ENCODE results near the gene ERBB4. TPM values are rescaled to one million over a fixed set of nuclear protein-coding genes. Genes with fewer than 3 reads are reported as not detected.

The ERBB4 gene
- total and polyA plus RNA-seq, 2 of the 8 experiments (the other 6 are each of a cell fraction or from before 2014, with no cell fraction given), result 0.34 to 1.3 TPM

DNA sequence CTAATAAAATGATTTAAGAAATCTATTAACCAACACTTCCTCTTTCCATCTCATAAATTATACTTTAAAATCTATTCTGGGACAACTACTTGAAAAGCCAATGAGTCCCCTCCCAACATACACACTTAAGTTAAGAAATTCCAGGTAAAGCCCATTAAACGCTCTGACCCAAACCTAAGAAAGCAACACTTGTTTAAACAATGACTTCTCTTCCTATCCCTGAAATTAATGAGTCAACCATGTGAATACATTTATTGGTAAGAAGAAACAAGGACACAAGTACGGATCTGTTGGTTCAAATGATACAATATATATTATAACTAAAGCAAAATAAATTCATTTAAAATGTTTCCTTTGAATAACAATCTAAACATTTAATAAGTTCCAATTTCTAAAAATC, 279.4 kb downstream of the ERBB4 start:
- Histone ChIP-seq H3K79me2 (ENCODE audit: control insufficient read depth in 1 of 2, insufficient read depth in 2 of 2, low read length in 2 of 2) (no peaks in the 10 kb centered on the region), H3K4me1 (replicated peaks in 1 of 4; ENCODE audit: control insufficient read depth in 3 of 4, insufficient read depth in 4 of 4, low read length in 3 of 4) (no peaks in the 10 kb centered on the region), H2AK5ac (ENCODE audit: low read depth, low read length) (no peak overlapping the region), H3K23me2 (ENCODE audit: low read depth, low read length) (no peaks in the 10 kb centered on the region), H3K4me3 (ENCODE audit: extremely low read depth in 1 of 4, insufficient read depth in 2 of 4, low read depth in 3 of 4, low read length in 4 of 4) (no peak overlapping the region), H3K79me1 (ENCODE audit: low read depth, low read length) (no peaks in the 10 kb centered on the region), H3K27ac (ENCODE audit: low read depth, low read length) (no peak overlapping the region), H4K5ac (ENCODE audit: insufficient read length, low read depth, low read length) (no peak overlapping the region), H3K4ac (replicated peaks; ENCODE audit: insufficient read length, low read depth, low read length) (no peak overlapping the region), H2BK5ac (ENCODE audit: low read depth, low read length) (no peak overlapping the region), H4K20me1 (replicated peaks in 1 of 2; ENCODE audit: control insufficient read depth in 1 of 2, insufficient read depth in 2 of 2, low read length in 2 of 2) (no peaks in the 10 kb centered on the region), H3K56ac (replicated peaks; ENCODE audit: insufficient read length, low read depth, low read length) (no peak overlapping the region), H3K23ac (ENCODE audit: insufficient read length) (no peak overlapping the region), H2BK12ac (ENCODE audit: low read depth, low read length) (no peak overlapping the region), H3K9me3 (ENCODE audit: insufficient read depth in 2 of 2, low read depth in 1 of 2, low read length in 1 of 2) (no peaks in the 10 kb centered on the region), H2AFZ (ENCODE audit: low read length) (no peak overlapping the region), H2BK120ac (replicated peaks; ENCODE audit: low read depth, low read length) (no peak overlapping the region), H4K8ac (ENCODE audit: extremely low read depth, insufficient read depth, low read length) (no peak overlapping the region), H3K14ac (ENCODE audit: insufficient read length) (no peak overlapping the region), H3K18ac (ENCODE audit: extremely low read depth, low read length) (no peak overlapping the region), H3K36me3 (ENCODE audit: control insufficient read depth in 2 of 4, insufficient read depth in 4 of 4, low read length in 3 of 4) (no peaks in the 10 kb centered on the region), H2BK15ac (ENCODE audit: low read length) (no peak overlapping the region), H3K9ac (replicated peaks in 1 of 4; ENCODE audit: extremely low read depth in 1 of 4, low read depth in 3 of 4, low read length in 3 of 4) (no peak overlapping the region), H3K27me3 (replicated peaks in 1 of 4; ENCODE audit: control insufficient read depth in 3 of 4, extremely low read depth in 1 of 4, insufficient read depth in 3 of 4, low read length in 3 of 4) (no peaks in the 10 kb centered on the region), H4K91ac (replicated peaks; ENCODE audit: insufficient read length, low read length) (no peak overlapping the region), H3K4me2 (ENCODE audit: insufficient read depth in 1 of 2, low read depth in 2 of 2, low read length in 2 of 2) (no peak overlapping the region), H2BK20ac (ENCODE audit: low read length) (no peak overlapping the region)
- ChIA-PET CTCF (ENCODE audit: partially characterized antibody) (interaction anchor here (0.7 kb wide), 1 partner anchor 622 kb away, joined by 3 read pairs; no protein-coding TSS in a partner anchor), POLR2A (ENCODE audit: partially characterized antibody) (no interaction called here)
- FAIRE-seq, result no peak
- WGBS, 2 experiments (ENCODE audit: extremely low coverage in 1 of 2, insufficient coverage in 1 of 2, insufficient read length in 1 of 2, insufficient replicate concordance in 2 of 2, low coverage in 1 of 2, low lambda C conversion rate in 2 of 2, missing lambda C conversion rate in 1 of 2), result 91% methylated on average over 2 of the region's 2 CpGs; no CpG with 5 or more reads in 1 of the 2 experiments
- TF ChIP-seq BRCA1 (IDR thresholded peaks at IDR 0.05; ENCODE audit: low read depth, low read length), result no peak
- no peak for TF ChIP-seq RBBP5 (IDR thresholded peaks at IDR 0.05; ENCODE audit: borderline replicate concordance, low read depth, low read length)
- TF ChIP-seq ASH2L (IDR thresholded peaks at IDR 0.05; ENCODE audit: low read length), result no peak
- no peak for TF ChIP-seq KDM4A (IDR thresholded peaks at IDR 0.05; ENCODE audit: low read depth, low read length, severe bottlenecking)
- no peak for TF ChIP-seq EGR1 (IDR thresholded peaks at IDR 0.05; ENCODE audit: borderline replicate concordance, low read depth, low read length)
- TF ChIP-seq, protein P1, sequence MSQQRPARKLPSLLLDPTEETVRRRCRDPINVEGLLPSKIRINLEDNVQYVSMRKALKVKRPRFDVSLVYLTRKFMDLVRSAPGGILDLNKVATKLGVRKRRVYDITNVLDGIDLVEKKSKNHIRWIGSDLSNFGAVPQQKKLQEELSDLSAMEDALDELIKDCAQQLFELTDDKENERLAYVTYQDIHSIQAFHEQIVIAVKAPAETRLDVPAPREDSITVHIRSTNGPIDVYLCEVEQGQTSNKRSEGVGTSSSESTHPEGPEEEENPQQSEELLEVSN (IDR thresholded peaks at IDR 0.05), result no peak
- TF ChIP-seq TAF1 (IDR thresholded peaks at IDR 0.05; ENCODE audit: low read depth, low read length), result no peak
- no peak for DNase-seq (ENCODE audit: low read depth in 1 of 2, low spot score in 2 of 2)
